G401.6 (cell line): ENCODE data around the gene HSPB7.
"Not testable (repeated sequence)": the region's sequence is repeated elsewhere in the genome, so short reads cannot be mapped to it uniquely, and the experiment has no call there.

Source experiments
- FAIRE-seq: peaks from 2 replicates; lab custom pipeline; 2012; peaks lifted over from hg19 to GRCh38; lab: Jason Lieb, UNC

HSPB7 gene

DNA sequence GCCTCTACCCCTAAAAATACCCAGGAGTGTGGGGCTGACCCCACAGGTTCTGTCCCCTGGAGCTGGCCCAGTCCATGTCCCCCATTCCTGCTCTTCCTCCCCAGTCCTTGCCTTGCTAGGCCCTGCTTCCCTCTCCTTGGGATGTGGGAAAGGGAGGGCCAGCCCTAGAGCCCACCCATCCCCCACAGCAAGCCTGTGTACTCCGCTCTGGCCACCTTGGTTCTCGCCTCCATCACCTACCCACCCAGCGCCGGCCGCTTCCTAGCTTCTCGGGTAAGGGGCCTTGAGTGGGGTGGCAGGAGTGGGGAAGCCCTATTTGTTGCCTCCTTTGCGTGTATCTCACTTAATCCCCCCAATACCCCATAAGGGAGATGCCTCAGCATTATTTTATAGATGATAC is 32.5 kb upstream of the HSPB7 start:
- FAIRE-seq: no peak

DNA sequence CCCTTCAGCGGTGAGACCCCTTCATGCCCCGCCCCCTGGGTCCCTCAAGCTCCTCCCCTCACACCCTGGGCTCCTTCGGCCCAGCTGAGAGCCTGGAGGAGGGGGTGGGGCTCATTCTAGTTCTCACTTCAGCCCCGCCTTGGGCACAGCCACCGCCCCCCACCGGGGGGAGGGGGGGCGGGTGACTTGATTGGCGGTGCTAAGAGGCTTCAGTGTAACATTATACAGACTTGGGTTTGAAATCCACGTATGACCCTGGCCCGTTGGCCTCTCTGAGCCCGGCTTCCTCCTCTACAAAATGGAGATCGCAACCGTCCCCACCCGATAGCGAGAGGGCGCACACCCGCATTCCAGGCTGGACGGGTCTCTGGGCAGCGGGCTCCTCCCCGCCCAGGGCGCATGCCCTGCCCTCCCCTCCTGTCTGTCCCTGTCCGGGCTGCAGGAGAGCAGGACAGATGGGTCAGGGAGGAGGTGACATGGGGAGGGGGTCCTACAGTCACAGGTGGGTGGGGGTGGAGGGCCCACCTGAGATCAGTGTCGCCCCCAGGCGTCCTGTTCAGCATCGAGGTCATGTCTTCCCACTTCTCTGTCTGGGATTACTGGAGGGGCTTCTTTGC is 30.8 kb upstream of the HSPB7 start:
- FAIRE-seq: peak; percentile 15

DNA sequence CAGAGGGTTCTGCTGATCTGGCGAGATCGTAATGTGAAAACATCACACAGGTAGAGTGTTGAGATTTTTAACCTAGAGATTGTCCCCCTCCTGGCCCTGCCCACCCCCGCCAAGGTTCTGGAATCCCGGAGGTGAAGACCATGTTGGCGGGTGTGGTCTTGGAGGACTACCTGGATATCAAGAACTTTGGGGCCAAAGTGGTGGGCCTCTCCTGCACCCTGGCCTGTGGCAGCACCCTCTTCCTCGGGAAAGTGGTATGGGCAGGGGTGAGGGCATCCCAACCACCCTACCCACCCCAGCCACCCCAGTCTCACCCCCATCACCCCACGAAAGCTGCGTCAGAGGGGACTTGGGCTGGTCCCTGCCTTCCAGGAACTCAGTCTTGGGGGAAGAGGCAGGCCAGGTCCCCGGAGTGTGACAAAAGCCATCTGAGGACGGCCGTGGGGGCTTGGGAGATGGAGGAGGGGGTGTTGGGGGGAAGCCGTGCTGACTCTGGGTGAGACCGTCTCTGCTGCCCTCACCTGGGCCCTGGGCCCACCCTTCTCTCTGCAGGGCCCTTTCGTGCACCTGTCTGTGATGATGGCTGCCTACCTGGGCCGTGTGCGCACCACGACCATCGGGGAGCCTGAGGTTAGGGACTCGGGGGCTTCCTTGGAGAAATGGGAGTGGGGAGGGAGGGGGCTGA is 30.1 kb upstream of the HSPB7 start:
- no peak for FAIRE-seq

DNA sequence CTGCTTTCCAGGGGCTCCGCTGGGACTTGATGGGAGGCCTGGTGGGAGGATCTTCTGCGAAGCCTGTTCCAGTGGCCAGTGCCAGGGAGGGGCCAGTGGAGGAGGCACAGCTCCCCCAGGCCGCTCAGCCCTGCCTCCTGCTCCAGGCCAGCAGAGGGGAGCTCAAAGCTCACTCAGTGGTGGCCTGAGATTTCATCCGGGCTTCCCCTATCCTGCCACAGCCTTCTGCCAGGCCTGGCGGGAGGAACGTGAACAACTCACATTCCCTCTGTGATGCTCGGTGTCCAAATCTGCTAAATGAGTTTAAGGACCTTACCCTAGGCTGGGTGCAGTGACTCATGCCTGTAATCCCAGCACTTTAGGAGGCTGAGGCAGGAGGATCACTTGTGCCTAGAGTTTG is 29.0 kb upstream of the HSPB7 start:
- FAIRE-seq: no peak

DNA sequence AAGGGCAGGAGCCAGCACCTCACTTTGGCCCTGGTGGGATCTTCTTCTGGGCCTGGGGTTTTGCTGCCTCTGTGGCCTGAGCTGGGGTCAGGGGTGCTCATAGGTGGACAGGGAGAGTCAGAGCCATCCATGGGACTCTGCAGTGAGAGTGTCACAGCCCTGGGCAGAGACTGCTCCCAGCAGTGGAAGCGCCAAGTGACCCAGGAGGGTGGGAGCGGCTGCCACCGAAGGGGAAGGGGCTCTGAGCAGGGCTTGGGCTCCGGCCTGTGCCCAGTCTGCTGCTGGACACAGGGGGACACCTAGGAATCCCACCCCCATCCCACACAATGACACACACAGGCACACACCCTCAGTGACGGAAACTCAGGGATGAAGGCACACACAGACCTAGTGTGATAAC is 26.1 kb upstream of the HSPB7 start:
- FAIRE-seq: no peak

DNA sequence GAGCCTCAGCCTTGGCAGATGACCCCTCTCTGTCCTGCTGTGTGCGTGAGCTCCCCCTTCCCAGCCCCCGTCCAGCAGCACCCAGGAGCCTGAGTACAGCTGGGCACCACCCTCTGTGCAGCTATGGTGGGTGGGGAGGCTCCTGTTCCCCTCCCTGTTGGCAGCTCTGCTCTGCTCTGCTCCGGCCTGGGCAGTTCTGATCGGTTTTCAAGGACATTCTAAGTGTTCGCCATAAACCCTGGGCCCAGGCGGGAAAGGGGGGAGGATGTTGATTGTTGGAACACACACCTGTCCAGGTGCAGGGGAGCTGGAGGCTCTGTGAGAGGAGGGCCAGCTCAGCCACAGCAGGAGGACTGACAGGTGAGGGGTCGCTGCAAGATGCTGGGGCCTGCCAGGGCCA is 25.7 kb upstream of the HSPB7 start, which contains the start of gene CLCNKB:
Gene CLCNKB (plus strand): TSS at position 262 of the 400 bp plus-strand sequence. CDS start 711 bp downstream, outside the sequence.
- FAIRE-seq: no peak

DNA sequence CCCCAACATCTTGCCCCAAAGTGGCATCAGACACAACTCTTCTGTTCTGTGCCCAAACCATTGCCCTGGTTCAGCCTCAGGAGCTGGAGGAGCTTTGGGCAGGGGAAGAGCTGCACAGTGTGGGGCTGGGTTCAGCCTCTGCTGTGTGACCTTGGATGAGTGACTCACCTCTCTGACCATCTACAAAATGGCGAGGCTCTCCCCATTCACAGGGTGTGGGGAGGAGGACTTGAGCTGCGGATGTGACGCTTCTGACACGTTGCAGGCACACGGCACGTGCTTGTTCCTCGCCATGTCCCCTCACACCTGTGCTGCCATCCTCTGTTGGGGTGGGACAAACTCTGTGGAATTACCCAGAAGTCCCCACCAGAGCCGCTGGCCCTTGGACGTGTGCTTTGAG is 24.8 kb upstream of the HSPB7 start:
- not testable (repeated sequence) for FAIRE-seq

DNA sequence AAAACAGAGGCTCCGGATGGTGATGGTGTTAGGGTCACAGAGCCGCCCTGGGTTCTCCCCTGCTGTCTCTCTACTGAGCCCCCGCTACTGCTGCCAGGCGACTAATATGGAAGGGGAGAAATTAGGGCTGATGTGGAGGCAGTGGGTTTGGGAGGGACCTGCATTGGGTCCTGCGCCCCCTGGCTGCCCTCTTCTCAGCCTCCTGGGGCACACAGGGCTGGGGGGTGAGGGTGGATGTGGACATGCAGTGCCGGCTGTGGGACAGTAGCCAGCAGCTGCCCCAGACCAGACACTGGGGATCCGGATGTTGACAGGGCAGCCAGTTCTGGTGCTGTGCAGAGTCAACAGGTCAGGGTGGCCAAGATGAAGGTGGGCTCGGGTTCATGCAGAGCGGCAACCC is 24.3 kb upstream of the HSPB7 start:
- FAIRE-seq: no peak

DNA sequence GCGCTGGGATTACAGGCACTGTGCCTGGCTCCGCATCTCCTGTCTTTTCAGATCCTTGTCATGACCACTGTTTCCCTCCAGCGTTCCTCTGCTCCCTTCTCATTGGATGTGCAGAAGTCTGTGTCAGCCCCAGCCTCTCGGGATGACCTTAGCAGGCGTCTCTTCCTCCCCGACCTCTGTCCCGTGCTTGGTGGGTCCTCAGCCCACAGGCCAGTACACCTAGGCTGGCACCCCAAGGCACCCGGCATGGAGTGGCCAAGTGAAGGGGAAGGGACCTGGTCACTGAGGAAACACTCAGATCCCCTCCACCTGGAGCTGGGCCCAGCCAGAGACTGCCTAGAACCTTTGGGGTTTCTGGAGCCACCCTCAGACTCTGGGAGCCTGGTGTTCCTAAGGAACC is 23.4 kb upstream of the HSPB7 start:
- no peak for FAIRE-seq

DNA sequence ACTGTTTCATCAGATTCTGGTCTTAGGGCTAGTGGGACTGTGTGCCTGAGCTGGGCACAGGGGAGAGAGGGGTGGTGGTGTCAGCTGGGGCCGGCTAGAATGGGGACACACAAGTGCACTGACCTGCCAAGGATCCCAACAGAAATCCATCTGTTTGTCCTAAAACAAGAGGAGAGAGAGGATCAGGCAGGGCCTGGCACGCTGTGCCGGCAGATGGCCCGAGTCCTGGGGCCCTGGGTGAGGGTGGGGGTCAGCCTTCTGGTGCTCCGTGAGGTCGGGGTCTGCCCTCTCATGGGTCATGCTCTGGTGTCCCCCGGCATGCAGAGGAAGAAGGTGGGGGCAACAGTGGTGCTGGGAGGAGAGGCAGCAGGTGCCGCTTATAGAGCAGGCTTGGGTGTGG is 22.0 kb upstream of the HSPB7 start:
- FAIRE-seq: not testable (repeated sequence)

DNA sequence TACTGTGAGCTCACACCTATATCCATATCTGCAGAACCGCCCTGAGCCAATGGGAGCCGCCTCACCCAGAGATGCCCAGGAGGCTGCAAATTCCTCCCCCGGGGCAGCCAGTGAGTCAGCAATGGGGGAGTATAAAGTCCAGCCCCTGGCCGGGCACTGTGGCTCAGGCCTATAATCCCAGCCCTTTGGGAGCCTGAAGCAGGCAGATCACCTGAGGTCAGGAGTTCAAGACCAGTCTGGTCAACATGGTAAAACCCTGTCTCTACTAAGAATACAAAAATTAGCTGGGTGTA is 20.7 kb upstream of the HSPB7 start:
- no peak for FAIRE-seq

DNA sequence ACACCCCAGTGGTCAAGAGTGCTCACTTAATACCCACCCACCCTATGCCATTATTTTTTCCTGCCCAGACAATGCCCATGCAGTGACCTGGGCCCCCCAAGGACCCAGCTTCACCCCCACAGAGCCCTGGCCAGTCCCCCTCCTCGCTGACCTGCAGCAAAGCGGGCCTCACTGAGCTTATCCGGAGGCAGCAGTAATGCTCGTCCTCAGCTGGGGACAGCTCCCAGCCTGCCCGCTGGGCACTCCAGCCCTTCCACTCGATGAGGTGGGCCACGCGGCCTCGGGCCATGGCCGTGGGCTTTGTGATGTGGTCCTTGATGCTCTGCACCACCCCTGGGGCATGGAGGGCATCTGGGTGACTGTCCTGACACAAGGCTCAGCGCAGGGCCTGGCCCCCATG is 18.6 kb upstream of the HSPB7 start:
- FAIRE-seq: not testable (repeated sequence)

DNA sequence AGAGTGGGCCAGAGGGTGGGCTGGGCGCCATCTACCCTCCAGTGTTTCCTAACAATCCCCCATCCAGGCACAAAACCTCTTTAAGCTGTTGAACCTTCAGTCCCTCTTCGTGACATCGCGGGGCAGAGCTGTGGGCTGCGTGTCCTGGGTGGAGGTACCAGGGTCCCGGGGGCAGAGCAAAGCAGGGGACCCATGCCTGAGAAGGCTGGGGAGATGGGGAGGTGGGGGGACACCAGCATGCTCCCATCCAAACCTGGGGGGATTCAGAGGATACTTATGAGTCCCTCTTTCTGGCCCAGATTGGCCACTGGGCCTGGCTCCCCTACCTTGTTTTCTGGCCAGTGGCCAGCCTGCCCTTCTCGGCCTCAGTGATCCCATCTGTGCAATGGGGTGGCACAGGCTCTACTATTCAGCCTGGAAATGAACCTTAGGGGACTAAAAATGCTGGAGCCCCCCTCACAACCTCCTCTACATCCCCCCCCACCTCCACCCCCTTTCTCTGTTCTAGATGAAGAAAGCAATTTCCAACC is 15.3 kb upstream of the HSPB7 start:
- FAIRE-seq: not testable (repeated sequence)

DNA sequence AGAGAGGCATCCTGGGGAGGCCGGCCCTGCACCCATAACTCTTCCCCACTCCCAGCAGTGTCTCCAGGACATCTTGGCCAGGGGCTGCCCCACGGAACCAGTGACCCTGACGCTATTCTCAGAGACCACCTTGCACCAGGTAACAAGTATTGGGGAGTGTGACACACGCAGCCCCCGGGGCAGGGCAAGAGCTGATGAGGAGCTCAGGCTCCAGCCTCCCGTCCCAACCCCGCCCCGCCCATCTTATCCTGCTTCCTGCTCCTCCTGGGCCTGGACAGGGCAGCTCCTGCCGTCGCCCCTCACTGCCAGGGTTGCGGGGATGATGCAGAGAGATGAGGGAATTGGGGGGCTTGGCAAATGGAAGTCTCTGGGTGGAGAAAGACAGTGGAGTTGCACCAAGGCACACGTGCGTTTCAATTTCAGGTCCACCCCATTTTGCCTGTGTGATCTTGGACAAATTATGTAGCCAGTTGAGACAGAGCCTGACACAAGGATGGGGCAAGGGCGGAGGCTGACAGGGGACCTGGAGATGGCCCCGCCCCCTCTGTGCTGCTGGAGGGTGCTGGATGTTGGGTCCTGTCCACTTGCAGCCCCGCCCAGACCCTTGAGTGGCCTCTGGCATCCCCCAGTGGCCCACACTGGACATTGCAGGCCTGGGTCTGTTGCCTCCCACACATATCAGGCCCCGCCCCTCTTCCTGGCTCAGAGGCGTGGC is 14.7 kb upstream of the HSPB7 start:
- peak; percentile 87 for FAIRE-seq

DNA sequence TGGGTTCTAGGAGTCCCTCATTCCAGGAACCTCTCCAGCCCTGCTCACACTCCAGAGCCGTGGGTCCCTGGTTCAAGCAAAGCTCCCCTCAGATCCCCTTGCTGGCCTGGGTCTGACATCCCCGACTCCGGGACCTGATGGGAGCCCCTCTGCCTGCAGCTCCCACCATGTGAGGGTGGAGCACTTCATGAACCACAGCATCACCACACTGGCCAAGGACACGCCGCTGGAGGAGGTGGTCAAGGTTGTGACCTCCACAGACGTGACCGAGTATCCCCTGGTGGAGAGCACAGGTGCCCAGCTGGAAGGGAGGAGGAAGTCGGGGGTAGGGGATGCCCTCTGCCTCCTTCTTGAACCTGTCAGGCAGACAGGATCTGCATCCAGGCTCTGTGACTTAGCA is 13.7 kb upstream of the HSPB7 start:
- FAIRE-seq: no peak

DNA sequence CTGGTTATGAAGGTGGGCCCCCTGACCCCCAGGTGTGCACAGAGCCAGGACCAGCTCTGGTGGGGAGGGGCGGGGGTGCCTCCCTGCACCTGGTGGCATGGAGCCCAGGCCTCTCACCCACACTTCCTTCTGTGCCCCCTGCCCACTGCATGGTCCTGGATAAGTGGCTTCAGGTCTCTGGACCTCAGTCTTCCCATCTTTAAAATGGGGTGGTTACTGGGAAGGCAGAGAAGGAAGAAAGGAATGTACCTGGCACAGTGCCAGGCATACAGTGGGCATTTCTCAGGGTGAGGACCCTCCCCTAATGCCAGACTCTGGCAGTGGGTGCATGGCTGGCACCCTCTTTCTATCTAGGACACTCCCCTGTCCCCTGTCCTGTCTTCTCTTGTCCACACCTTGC is 11.4 kb upstream of the HSPB7 start:
- FAIRE-seq: no peak

DNA sequence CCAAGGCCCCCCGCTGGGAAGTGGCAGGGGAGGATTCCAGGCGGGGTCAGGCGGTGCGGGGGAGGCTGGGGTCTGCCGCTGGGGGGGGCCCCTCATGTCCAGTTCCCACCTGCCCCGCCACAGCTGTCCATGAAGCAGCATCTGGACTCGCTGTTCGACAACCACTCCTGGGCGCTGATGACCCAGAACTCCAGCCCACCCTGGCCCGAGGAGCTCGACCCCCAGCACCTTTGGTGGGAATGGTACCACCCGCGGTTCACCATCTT is 11.1 kb upstream of the HSPB7 start:
- not testable (repeated sequence) for FAIRE-seq

DNA sequence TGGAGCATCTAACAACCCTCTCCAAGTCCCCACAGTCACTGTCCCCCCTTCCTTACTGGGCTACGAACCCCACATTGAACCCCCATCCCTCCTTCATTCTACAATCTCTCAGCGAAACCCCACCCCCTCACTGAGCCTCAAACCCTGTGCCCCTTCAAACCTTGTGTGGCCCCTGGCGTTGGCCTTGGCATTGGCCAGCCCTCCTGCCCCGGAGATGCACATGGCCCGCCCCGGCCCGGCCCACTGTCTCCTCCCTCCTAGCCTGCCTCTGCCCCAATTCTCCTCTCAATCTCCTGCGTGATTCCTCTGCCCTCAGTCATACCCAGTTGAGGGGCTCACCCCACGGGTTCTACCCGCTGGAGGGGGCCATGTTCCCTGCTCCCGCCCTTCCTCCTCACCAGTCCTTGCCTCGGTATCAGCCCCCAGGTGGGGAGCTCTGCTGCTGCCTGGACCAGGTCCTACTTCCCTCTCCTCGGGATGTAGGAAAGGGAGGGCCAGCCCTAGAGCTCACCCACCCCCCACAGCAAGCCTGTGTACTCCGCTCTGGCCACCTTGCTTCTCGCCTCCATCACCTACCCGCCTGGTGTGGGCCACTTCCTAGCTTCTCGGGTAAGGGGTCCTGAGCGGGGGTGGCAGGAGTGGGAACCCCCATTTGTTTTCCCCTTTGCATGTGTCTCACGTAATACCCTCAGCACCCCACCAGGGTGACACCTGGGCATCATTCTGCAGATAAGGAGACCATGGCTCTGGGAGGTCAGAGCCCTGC is 10.6 kb upstream of the HSPB7 start:
- FAIRE-seq: no peak

DNA sequence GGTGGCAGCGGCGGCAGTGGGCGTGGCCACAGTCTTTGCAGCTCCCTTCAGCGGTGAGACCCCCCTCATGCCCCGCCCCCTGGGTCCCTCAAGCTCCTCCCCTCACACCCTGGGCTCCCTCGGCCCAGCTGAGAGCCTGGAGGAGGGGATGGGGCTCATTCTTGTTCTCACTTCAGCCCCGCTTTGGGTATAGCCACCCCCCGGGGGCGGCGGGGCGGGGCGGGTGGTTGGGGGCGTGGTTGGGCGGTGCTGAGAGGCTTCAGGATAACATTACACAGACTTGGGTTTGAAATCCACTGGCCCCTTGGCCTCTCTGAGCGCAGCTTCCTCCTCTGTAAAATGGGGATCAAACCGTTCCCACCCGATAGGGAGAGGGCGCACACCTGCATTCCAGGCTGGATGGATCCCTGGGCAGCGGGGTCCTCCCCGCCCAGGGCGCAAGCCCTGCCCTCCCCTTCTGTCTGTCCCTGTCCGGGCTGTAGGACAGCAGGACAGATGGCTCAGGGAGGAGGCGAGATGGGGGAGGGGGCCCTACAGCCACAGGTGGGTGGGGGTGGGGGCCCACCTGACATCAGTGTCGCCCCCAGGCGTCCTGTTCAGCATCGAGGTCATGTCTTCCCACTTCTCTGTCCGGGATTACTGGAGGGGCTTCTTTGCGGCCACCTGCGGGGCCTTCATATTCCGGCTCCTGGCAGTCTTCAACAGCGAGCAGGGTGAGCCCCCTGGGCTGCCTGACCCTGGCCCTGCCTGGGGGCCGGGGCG is 9.1 kb upstream of the HSPB7 start:
- FAIRE-seq: peak; percentile 85

DNA sequence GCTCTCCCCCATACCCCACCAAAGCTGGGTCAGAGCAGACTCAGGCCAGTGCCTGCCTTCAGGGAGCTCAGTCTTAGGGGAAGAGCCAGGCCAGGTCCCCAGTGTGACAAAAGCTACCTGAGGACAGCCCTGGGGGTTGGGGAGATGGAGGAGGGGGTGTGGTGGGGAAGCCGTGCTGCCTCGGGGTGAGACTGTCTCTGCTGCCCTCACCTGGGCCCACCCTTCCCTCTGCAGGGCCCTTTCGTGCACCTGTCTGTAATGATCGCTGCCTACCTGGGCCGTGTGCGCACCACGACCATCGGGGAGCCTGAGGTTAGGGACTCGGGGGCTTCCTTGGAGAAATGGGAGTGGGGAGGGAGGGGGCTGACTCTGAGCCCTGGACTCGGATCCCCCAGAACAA is 8.5 kb upstream of the HSPB7 start:
- not testable (repeated sequence) for FAIRE-seq

DNA sequence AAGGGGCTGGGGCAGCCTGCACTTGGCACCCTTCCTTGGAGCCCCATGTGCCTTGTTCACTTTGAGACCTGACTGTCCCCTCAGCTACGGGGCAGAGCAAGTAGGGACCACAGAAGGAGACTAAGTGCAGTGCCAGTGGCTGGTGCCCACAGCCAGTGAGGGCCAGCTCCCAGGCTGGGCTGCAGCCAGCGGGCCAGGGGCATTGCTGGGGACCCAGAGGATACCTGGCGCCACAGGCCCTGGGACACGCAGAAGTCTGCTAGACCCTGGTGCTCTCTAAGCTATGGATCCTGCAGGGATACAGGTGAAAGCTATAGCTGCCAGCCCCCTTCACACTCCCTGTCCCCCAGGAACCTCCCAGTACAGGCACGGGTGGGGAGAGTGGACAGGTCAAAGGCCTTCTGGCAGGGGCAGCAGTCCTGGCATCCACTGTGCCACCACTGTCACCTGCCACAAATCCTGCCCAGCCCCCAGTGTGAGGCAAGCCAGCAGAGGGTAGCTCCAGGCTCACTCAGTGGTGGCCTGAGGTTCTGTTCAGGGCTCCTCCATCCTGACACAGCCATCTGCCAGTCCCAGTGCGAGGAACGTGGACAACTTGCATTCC is 5.3 kb upstream of the HSPB7 start:
- no peak for FAIRE-seq

DNA sequence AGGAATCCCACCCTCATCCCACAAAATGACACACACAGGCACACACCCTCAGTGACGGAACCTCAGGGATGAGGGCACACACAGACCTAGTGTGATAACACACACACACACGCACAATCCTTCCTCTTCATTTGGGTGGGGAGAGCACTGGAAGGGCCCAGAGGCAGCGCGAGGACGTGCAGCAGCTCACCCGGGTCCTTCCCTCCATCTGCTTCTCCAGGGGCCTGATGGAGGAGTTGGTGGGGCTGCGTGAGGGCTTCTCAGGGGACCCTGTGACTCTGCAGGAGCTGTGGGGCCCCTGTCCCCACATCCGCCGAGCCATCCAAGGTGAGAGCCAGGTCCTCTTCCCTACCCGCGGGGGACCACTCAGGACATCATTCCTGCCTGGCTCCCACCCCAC is 4.5 kb upstream of the HSPB7 start:
- FAIRE-seq: no peak
